BJ (cell line): Measurements from ENCODE around the gene FMO4. TPM values are rescaled to one million over a fixed set of nuclear protein-coding genes. Genes with fewer than 3 reads are reported as not detected.
"Not testable (repeated sequence)": the region's sequence is repeated elsewhere in the genome, so short reads cannot be mapped to it uniquely, and the experiment has no call there.

Source experiments
- CTCF ChIA-PET: fragments of 350-600 bp; formaldehyde crosslinking; extraction: SDS; loops from one replicate; lab custom pipeline; 2021; ENCODE audit warnings: antibody characterized with exemption, inconsistent platforms; lab: Yijun Ruan, JAX
- POLR2A ChIA-PET: fragments of 300-600 bp; sonication (Branson Sonifier 250); formaldehyde crosslinking; extraction: SDS; loops from one replicate; lab custom pipeline; 2021; ENCODE audit warnings: antibody characterized with exemption; lab: Charles Lee
- DNase-seq: peaks from one replicate; pipeline ENCODE4 v3.0.0-alpha.2; 2011; ENCODE audit warnings: low read depth
- H3K27me3 ChIP-seq: 2 replicates; pipeline ENCODE4 v1.6.0; 2011; ENCODE audit warnings: low read length; ENCODE audit not compliant: control insufficient read depth, insufficient read depth
- H3K36me3 ChIP-seq: 2 replicates; pipeline ENCODE4 v1.5.1; 2011; ENCODE audit warnings: low read length; ENCODE audit not compliant: control insufficient read depth, insufficient read depth
- H3K4me3 ChIP-seq: 2 replicates; pipeline ENCODE4 v1.5.1; 2011; ENCODE audit warnings: low read depth, mild to moderate bottlenecking, control low read depth, low read length
- CTCF ChIP-seq: IDR thresholded peaks from 2 replicates; pipeline ENCODE4 v1.5.1; 2011; ENCODE audit warnings: low read depth, mild to moderate bottlenecking, control low read depth, inconsistent platforms, low read length, moderate library complexity; ENCODE audit not compliant: insufficient read depth
- polyA plus RNA-seq: library from polyadenylated mRNA; depleted of rRNA; stranded (reverse); fragments of >200 nt; gene quantifications from 2 replicates; pipeline ENCODE4 v1.2.3, GENCODE V29; 2011

The FMO4 gene
- polyA plus RNA-seq, 1 experiment: 4.2 TPM

GRCh38 chr1:171313319-171313834, 606 bp upstream of the FMO4 start:
- TF ChIP-seq CTCF: no peak
- no peaks in the 10 kb centered on the region for H3K36me3 ChIP-seq
- DNase-seq: no peak
- POLR2A ChIA-PET: interaction anchor here (0.6 to 1.5 kb wide), 7 partner anchors 18 to 331 kb away, joined by 3 to 11 read pairs (median 6); no protein-coding TSS in a partner anchor
- CTCF ChIA-PET: interaction anchor here (0.6 to 3.1 kb wide), 41 partner anchors 9 to 385 kb away, joined by 3 to 84 read pairs (median 4); partner anchors contain the start of gene FMO1
- no peaks in the 10 kb centered on the region for H3K27me3 ChIP-seq
- no peak overlapping the region for H3K4me3 ChIP-seq

GRCh38 chr1:171329251-171329650, 15.3 kb downstream of the FMO4 start:
- CTCF ChIA-PET: no interaction called here
- Histone ChIP-seq H3K4me3 (no peak overlapping the region), H3K27me3 (no peaks in the 10 kb centered on the region), H3K36me3 (no peaks in the 10 kb centered on the region)
- TF ChIP-seq CTCF: no peak
- POLR2A ChIA-PET: no interaction called here
- DNase-seq: no peak

GRCh38 chr1:171334024-171334640, 20.1 kb downstream of the FMO4 start:
- no peak for TF ChIP-seq CTCF
- ChIA-PET POLR2A (interaction anchor here (0.6 kb wide), 1 partner anchor 588 kb away, joined by 4 read pairs; no protein-coding TSS in a partner anchor), CTCF (interaction anchor here (1.0 to 1.2 kb wide), 2 partner anchors 10 to 89 kb away, joined by 4 read pairs; no protein-coding TSS in a partner anchor)
- H3K4me3 ChIP-seq: no peak overlapping the region
- no peak for DNase-seq
- no peaks in the 10 kb centered on the region for H3K36me3 ChIP-seq
- no peaks in the 10 kb centered on the region for H3K27me3 ChIP-seq

- no peak for TF ChIP-seq CTCF
- CTCF ChIA-PET: interaction anchor here (1.4 kb wide), 1 partner anchor 13 kb away, joined by 7 read pairs; no protein-coding TSS in a partner anchor
- Histone ChIP-seq H3K27me3 (no peaks in the 10 kb centered on the region), H3K36me3 (no peaks in the 10 kb centered on the region), H3K4me3 (no peak overlapping the region)
- no peak for DNase-seq
- POLR2A ChIA-PET: no interaction called here
Measured at GRCh38 chr1:171335964-171336363, 22.0 kb downstream of the FMO4 start.

- H3K4me3 ChIP-seq, H3K36me3 ChIP-seq, DNase-seq, H3K27me3 ChIP-seq, POLR2A ChIA-PET: not testable (repeated sequence)
- CTCF ChIA-PET: interaction anchor here (0.7 to 1.6 kb wide), 3 partner anchors 58 to 258 kb away, joined by 3 read pairs; no protein-coding TSS in a partner anchor
Measured at GRCh38 chr1:171339345-171339744, 25.4 kb downstream of the FMO4 start.
